Measurements from ENCODE around the gene RNASET2. TPM values are rescaled to one million over a fixed set of nuclear protein-coding genes. Genes with fewer than 3 reads are reported as not detected.

The RNASET2 gene
- total and polyA plus RNA-seq, 2 of the 13 experiments (the other 11 are each of a cell fraction or from before 2014, with no cell fraction given): 44.6 to 597 TPM

- TF ChIP-seq UBTF (CRISPR knock-in tag; IDR thresholded peaks at IDR 0.05): peak; percentile 14; the same call in 1 of the 2 replicates
- TF ChIP-seq ZNF652 (CRISPR knock-in tag; IDR thresholded peaks at IDR 0.05; ENCODE audit: borderline replicate concordance, low read depth): no peak
- no peak for TF ChIP-seq ZNF878 (CRISPR knock-in tag; IDR thresholded peaks at IDR 0.05)
- no peak for TF ChIP-seq ZHX2 (IDR thresholded peaks at IDR 0.05; ENCODE audit: low read depth)
- no peak for TF ChIP-seq ZHX2 (CRISPR knock-in tag; IDR thresholded peaks at IDR 0.05; ENCODE audit: borderline replicate concordance)
- TF ChIP-seq RFX3 (CRISPR knock-in tag; IDR thresholded peaks at IDR 0.05): no peak
- 0 out of 2 replicates have a peak, but pooled peaks have one; percentile 33 for TF ChIP-seq ZNF253 (CRISPR knock-in tag; IDR thresholded peaks at IDR 0.05; ENCODE audit: borderline replicate concordance)
- TF ChIP-seq NPAS2 (CRISPR knock-in tag; IDR thresholded peaks at IDR 0.05; ENCODE audit: borderline replicate concordance): no peak
- no peak for TF ChIP-seq ELK4 (CRISPR knock-in tag; IDR thresholded peaks at IDR 0.05; ENCODE audit: borderline replicate concordance)
- no peak for TF ChIP-seq FOXA1 (IDR thresholded peaks at IDR 0.05)
- TF ChIP-seq FOXA1 (CRISPR knock-in tag; IDR thresholded peaks at IDR 0.05): no peak
- TF ChIP-seq TGIF2 (CRISPR knock-in tag; IDR thresholded peaks at IDR 0.05): no peak
- no peak for TF ChIP-seq HCFC1 (IDR thresholded peaks at IDR 0.05; ENCODE audit: low read depth, low read length)
- TF ChIP-seq GFI1 (CRISPR knock-in tag; IDR thresholded peaks at IDR 0.05; ENCODE audit: borderline replicate concordance): no peak
- TF ChIP-seq ZNF772 (CRISPR knock-in tag; IDR thresholded peaks at IDR 0.05): no peak
- TF ChIP-seq ZNF597 (CRISPR knock-in tag; IDR thresholded peaks at IDR 0.05): no peak
- no peak for TF ChIP-seq HOXD1 (CRISPR knock-in tag; IDR thresholded peaks at IDR 0.05)
- no peak for TF ChIP-seq MEF2D (CRISPR knock-in tag; IDR thresholded peaks at IDR 0.05)
- no peak for TF ChIP-seq GMEB1 (CRISPR knock-in tag; IDR thresholded peaks at IDR 0.05; ENCODE audit: borderline replicate concordance)
- no peak for TF ChIP-seq SATB2 (CRISPR knock-in tag; IDR thresholded peaks at IDR 0.05)
Measured at GRCh38 chr6:166950443-166950821, 5.9 kb downstream of the RNASET2 start (continued).

All from HepG2 (cell line).